Adipose tissue (tissue), 3 donors: ENCODE data around the gene PLA2G2F. TPM values are rescaled to one million over a fixed set of nuclear protein-coding genes. Genes with fewer than 3 reads are reported as not detected.

ENCODE experiments used
- H3K27ac ChIP-seq: one replicate; pipeline ENCODE4 v1.5.1; 2013; ENCODE audit warnings: low read depth, low read length
- WGBS, 3 donors: extraction: QIAGEN DNeasy Blood & Tissue Kit; methylation state at CpG; one replicate each; pipeline ENCODE4 v1.1.7; 2013; 5-methylcytosine and 5-hydroxymethylcytosine counted together
- polyA plus RNA-seq, 3 donors: library from polyadenylated mRNA; stranded (reverse); fragments of 200-250 nt; gene quantifications; one replicate each; pipeline ENCODE4 v1.2.3, GENCODE V29; 2013
- donor health status: healthy with polysubstance abuse.
- donor health status: Bipolar disorder and iron deficiency.
- donor health status: healthy.

PLA2G2F gene
- polyA plus RNA-seq, 3 donors, result not detected

GRCh38 chr1:20158358-20159070 lies 19.4 kb downstream of the PLA2G2F start:
- H3K27ac ChIP-seq, result no peak overlapping the region
- 84 to 88% (median 84%) methylated on average over 7 of the region's 7 CpGs for WGBS, 3 donors

DNA sequence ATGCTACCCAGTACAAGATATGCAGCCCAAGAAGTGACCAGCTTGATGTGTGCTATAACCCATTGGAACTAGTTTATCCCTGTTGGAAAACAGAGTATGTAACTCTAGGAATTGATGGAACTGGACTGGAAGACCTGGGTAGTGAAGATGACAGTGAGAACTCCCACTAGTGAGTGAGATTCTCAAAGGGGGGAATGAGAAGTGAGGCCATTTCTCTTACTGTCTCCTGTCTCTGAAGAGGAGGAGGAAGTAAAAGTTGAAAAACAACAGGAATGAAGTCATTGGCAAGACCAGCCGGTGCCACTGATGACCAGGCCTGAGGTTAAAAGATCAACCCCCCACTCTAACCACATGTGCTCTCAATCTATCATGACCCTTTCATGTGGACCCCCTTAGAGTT lies 20.9 kb downstream of the PLA2G2F start:
- 56 to 82% (median 64%) methylated on average over 1 of the region's 1 CpG for WGBS, 3 donors
- H3K27ac ChIP-seq, result no peak overlapping the region

DNA sequence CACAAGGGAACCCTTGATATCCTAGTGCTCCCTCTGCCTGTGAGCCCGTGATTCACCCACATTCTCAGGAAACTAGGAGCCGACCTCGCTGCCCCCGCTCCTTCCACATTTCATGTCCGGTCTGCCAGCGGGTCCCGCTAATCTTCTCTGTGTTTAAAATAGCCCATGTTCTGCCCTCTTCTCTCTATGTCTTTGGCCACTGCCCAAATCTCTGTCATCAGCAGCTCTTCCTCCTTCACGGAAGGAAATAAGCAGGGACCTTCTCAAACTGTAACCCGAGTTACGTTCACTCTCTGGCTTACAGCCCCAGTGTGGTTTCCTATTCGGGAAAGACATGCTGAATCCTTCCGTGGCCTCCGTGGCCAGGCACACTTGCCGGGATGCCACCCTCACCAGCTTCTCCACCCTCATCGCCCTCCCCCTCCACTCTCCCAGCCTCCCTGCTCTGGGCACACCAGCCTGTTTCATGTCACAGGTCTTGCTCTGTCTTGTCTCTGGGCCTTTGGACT lies 25.6 kb downstream of the PLA2G2F start:
- H3K27ac ChIP-seq, result no peak overlapping the region
- 54 to 79% (median 54%) methylated on average over 15 of the region's 15 CpGs for WGBS, 3 donors

GRCh38 chr1:20165522-20165951 lies 26.4 kb downstream of the PLA2G2F start:
- WGBS, 3 donors, result 79 to 85% (median 79%) methylated on average over 16 of the region's 16 CpGs
- H3K27ac ChIP-seq, result no peak overlapping the region

GRCh38 chr1:20166051-20166450 lies 26.9 kb downstream of the PLA2G2F start:
- WGBS, 3 donors, result 59 to 61% (median 59%) methylated on average over 16 to 17 of the region's 17 CpGs
- no peak overlapping the region for H3K27ac ChIP-seq

DNA sequence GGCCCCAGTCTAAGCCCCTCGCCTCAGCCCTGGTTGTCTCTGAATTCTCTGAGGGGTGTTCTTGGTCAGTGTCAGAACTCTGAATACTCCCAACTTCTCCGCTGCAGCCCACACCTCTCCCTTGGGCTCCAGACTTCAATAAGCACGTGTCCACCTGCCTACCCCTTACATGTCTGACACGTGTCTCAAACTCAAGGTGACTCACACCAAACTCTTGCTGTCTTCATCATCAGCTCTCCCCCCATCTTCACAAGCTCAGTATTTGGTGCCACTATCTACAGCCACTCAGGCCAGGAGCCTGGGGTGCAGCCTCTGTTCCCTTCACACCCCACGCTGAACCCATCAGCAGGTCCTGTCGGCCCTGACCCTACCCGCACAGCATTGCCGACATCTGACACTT lies 28.0 kb downstream of the PLA2G2F start:
- 66 to 93% (median 91%) methylated on average over 8 of the region's 8 CpGs for WGBS, 3 donors
- no peak overlapping the region for H3K27ac ChIP-seq

- 69 to 73% (median 72%) methylated on average over 9 of the region's 9 CpGs for WGBS, 3 donors
- no peak overlapping the region for H3K27ac ChIP-seq
These were observed 29.7 kb downstream of the PLA2G2F start for GRCh38 chr1:20168564-20169491.

DNA sequence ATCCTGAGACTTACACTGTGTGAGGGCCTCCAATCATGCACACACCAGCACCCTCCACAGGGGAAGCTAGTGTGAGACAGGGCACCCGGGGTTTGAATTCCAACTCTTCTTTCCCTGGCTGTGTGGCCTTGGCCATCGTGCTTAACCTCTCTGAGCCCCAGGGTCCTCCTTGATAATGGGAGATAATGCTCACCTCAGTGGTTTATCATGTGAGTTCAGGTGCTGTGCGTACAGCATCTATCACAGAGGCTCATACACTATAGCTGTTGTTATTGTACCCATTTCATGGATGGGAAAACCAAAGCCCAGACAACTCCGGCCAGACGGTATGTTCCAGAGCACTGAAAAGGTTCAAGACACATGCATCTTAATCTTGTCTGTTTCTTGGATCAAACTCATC lies 30.8 kb downstream of the PLA2G2F start:
- 78 to 92% (median 80%) methylated on average over 5 of the region's 5 CpGs for WGBS, 3 donors

GRCh38 chr1:20172033-20172590 lies 33.0 kb downstream of the PLA2G2F start:
- WGBS, 3 donors, result 78 to 94% (median 93%) methylated on average over 12 of the region's 12 CpGs
- no peak overlapping the region for H3K27ac ChIP-seq

More for the DNA sequence above, 30.8 kb downstream of the PLA2G2F start:
- no peak overlapping the region for H3K27ac ChIP-seq

- H3K27ac ChIP-seq, result no peak overlapping the region
- 46 to 52% (median 52%) methylated on average over 9 of the region's 9 CpGs for WGBS, 3 donors
These were observed 36.0 kb downstream of the PLA2G2F start for GRCh38 chr1:20174937-20175666.

- H3K27ac ChIP-seq, result no peak overlapping the region
- 76 to 89% (median 84%) methylated on average over 13 of the region's 13 CpGs for WGBS, 3 donors
These were observed 39.7 kb downstream of the PLA2G2F start for GRCh38 chr1:20178634-20179370.

GRCh38 chr1:20179371-20180128 lies 40.4 kb downstream of the PLA2G2F start:
- no peak overlapping the region for H3K27ac ChIP-seq
- whole genome bisulfite sequencing, 3 donors, result 75 to 92% (median 84%) methylated on average over 2 of the region's 2 CpGs

DNA sequence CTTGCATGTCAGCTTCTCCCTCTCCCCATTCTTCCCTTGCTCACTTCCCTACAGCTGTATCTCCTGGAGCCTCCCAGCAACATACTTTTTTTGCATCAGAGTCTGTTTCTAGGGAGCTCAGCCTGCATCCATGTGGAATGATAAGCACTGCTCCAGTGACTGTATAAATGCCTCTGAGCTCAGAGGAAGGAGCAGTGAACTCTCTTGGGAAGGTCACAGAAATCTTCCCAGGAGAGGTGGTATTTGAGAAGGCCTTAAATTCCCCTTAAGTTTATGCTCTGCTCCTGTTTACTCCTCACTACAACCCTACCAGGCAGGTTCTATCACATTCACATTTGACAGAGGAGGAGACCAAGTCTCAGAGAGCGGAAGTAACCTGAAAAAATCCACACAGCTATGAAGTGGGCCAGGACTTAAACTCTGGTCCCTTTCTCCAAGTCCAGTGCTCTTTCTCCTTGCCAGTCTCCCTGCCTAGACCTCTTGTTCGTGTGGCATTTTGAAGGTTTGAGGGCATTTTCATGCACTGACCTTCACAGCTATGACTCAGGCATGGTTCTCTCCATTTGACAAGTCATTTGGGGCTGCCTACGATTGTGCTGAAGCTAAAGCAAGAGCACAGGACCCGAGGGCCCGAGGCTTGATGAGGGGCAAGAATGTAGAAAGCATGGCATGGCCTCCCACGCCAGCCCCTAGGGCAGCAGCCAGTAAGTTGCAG lies 41.2 kb downstream of the PLA2G2F start:
- no peak overlapping the region for H3K27ac ChIP-seq
- WGBS, 3 donors, result 54 to 75% (median 74%) methylated on average over 6 of the region's 6 CpGs

DNA sequence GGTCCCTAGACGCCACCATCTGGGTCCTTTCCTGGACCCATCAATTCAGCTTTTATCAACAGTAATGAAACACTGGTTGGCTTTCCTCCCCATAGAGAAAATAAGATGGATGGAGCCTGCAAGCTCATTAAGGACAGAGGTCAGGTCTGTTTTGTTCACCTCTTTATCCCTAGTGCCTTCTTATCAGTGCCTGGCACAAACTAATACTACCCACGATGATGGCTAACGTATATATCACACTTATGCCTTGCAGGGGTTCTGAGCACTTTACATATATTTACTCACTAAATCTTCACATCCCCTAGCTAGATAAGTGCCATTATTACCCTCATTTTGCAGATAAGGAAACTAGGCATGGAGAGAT lies 41.7 kb downstream of the PLA2G2F start:
- 43 to 80% (median 75%) methylated on average over 3 of the region's 3 CpGs for WGBS, 3 donors

DNA sequence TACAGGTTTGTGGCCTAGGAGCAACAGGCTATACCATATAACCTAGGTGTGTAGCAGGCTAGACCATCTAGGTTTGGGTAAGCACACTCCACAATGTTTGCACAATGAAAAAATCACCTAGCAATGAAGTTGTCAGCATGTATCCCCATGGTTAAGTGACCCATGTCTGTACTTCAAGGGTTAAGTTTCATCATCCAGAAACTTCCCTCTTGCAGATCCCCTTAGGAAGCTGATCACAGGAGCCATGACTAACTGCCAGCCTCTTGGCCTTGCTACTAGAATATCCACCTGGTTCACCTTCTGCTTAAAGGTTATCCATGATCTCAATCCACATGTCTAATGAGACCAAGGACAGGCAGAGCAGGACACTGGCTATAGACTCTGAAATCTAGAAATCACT lies 43.3 kb downstream of the PLA2G2F start:
- H3K27ac ChIP-seq, result no peak overlapping the region

More for the DNA sequence above, 41.7 kb downstream of the PLA2G2F start:
- no peak overlapping the region for H3K27ac ChIP-seq

GRCh38 chr1:20183035-20183434 lies 43.9 kb downstream of the PLA2G2F start:
- 53 to 89% (median 86%) methylated on average over 10 of the region's 10 CpGs for WGBS, 3 donors
- no peak overlapping the region for H3K27ac ChIP-seq
